ENCODE results near the gene TNS3. TPM values are rescaled to one million over a fixed set of nuclear protein-coding genes. Genes with fewer than 3 reads are reported as not detected.

The TNS3 gene
- total RNA-seq, 2 donors from 2014 or later = 0.50 TPM; not detected in 1

DNA sequence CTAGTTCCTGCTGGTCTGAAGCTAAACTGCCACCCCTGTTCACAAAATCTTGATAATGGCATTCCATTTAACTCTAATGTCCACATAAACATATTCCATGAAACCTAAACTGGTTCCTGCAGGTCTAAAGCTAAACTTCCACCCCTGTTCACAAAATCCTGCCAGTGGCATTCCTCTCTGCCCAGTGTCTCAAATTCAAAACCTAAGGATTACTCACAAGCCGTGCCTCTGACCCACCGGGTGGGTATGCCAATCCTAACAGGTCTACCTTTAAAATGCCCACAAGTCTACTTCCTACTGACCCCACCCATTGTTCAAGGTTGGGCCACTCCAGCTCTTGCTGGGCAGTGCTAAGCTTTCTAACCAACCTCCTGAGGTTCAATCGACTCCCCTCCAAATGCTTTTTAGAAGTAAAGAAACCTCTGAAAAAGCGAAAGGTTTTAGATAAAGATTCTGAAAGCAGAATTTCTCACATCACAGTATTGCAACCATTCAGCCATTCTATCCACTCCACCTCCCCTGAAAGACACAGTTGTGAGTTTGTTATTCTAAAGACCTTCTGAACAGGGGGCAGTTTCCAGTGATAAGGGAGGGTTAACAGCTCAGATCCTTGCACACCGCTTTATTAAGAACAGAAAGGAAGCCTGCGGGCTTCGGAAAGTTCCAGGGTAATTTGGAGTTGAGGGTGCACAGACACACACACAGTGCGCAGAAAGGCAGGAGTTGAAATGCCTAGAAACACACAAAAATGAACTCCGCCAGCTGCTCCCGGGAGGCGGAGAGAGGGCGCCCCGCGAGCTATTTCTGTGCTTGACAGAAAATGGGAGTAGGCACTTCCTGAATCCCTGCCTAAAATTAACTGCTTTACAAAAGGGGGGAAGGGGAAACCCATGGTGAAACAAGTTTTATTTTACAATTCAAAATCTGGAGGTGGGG lies 87.7 kb downstream of the TNS3 start:
- Mint-ChIP-seq H3K9me3 (no peaks in the 10 kb centered on the region), H3K4me3 (no peak overlapping the region), H3K36me3 (no peaks in the 10 kb centered on the region), H3K4me1 (ENCODE audit: low read depth in 2 of 2) (no peaks in the 10 kb centered on the region), H3K27me3 (peaks cover 0 to 14% of the 10 kb centered on the region in 2 donors), H3K27ac (no peak overlapping the region)
- no peak for ATAC-seq
- no peak for DNase-seq (ENCODE audit: low spot score)

DNA sequence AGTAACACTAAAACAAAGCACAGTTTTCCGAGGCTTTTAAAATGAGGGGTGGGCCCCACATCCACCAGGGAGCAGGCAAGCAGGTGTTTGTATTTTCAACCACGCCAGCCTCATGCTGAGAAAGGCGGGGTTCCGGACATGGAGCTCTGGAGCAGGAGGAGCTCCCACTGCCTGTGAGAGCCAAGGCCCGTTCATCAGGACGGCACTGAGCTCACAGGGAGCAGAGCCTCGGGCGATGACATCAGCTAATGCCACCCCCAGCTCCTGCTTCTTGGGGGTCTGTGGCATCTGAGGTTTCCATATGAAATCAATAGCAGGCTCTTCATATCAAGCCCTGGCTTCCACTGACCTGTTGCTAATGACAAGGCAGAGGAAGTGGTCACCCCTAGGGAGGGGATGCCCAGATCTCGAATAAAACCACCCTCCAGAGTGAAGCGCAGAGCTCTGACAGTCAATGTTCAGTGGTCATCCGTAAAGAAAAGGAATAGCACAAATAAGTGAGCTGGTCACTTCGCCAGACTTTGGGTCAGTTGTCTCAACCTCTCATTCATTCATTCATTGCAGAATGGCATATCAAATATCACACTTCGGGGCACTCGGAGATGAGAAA lies 89.1 kb downstream of the TNS3 start:
- H3K27me3 Mint-ChIP-seq = peaks cover 0 to 14% of the 10 kb centered on the region in 2 donors
- H3K27ac Mint-ChIP-seq = no peak overlapping the region
- H3K9me3 Mint-ChIP-seq = no peaks in the 10 kb centered on the region
- no peaks in the 10 kb centered on the region for H3K4me1 Mint-ChIP-seq (ENCODE audit: low read depth in 2 of 2)
- DNase-seq (ENCODE audit: low spot score) (no peak), ATAC-seq (no peak)
- no peak overlapping the region for H3K4me3 Mint-ChIP-seq
- H3K36me3 Mint-ChIP-seq = no peaks in the 10 kb centered on the region

DNA sequence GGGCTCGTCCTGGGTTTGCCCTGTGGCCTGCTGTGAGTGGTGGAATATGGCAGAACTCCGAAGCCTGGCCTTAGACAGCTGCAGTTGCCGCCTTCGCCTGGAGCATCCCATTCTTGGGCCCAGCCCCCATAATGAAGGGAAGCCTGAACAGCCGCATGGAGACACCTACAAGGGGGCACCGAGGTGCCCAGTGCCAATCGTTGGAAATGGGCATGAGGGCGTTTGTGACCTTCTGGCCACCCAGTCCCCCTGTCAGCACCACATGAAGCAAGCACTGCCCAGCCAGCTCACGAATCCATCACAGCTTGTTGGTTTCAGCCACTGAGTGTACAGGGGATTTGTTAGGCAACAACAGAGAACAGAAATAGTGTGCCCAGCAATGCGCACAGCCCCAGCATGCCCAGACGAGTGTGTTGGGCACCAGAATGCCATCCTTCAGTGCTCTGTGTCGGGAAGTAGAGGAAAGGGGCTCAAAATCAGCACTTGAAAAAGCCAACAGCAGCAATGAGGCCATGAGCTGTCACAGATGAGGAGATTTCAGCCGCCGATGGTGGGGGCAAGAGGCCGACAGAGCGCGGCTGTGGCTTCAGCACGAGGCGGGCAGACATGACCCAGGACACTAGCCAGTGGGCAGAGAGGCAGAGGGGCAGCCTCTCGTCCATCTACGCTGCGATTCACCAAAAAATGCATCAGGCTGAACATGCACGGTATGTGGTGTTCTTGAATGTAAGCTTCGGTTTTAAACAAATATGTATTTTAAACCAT lies 91.2 kb downstream of the TNS3 start:
- no peak for ATAC-seq
- Mint-ChIP-seq H3K4me3 (no peak overlapping the region), H3K9me3 (no peaks in the 10 kb centered on the region), H3K4me1 (ENCODE audit: low read depth in 2 of 2) (no peaks in the 10 kb centered on the region), H3K27ac (no peak overlapping the region), H3K36me3 (no peaks in the 10 kb centered on the region), H3K27me3 (peaks cover 0 to 7% of the 10 kb centered on the region in 2 donors)
- no peak for DNase-seq (ENCODE audit: low spot score)

DNA sequence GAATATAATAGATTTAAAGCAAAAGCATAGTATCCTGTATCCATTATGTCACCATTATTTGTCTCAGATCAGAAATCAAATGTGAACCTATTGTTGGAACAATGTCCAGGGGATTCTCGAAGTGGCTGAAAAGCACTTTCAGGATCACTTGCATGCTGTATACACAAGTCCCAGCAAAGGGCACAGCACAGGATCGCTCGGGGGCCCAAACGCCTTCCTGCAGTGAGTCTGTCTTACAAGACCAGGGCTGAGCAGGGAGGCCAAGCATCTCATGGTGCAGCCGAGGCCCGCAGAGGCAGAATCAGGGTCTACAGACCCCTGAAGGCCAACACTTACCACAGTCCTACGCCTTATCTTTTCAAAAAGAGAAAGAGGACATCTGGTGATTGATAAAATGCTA lies 92.3 kb downstream of the TNS3 start:
- Mint-ChIP-seq H3K27me3 (peaks cover 0 to 7% of the 10 kb centered on the region in 2 donors), H3K27ac (no peak overlapping the region), H3K4me3 (no peak overlapping the region), H3K9me3 (no peaks in the 10 kb centered on the region), H3K4me1 (ENCODE audit: low read depth in 2 of 2) (no peaks in the 10 kb centered on the region), H3K36me3 (no peaks in the 10 kb centered on the region)
- ATAC-seq = no peak
- DNase-seq (ENCODE audit: low spot score) = no peak

DNA sequence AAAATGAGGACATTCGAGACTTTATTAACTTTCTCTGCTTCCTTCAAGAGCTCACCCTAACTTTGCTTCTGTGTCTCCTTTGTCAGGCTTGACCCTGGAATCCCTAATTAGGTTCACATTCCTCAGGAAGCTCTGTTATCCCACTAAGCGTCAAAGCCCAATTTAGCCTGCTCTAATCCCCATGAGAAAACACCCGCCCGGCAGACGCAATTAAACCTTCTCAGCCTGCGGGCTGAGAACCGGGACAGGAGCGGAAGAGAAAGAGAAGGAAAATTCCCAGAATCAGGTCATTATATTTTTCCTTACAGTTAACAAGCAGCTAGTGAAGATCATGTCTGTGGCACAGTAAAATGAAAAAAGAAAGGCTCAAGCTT lies 93.0 kb downstream of the TNS3 start:
- H3K27ac Mint-ChIP-seq = no peak overlapping the region
- H3K4me3 Mint-ChIP-seq = no peak overlapping the region
- H3K36me3 Mint-ChIP-seq = no peaks in the 10 kb centered on the region
- no peaks in the 10 kb centered on the region for H3K4me1 Mint-ChIP-seq (ENCODE audit: low read depth in 2 of 2)
- ATAC-seq = no peak
- no peaks in the 10 kb centered on the region for H3K9me3 Mint-ChIP-seq
- no peak for DNase-seq (ENCODE audit: low spot score)
- peaks cover 0 to 2% of the 10 kb centered on the region in 2 donors for H3K27me3 Mint-ChIP-seq

DNA sequence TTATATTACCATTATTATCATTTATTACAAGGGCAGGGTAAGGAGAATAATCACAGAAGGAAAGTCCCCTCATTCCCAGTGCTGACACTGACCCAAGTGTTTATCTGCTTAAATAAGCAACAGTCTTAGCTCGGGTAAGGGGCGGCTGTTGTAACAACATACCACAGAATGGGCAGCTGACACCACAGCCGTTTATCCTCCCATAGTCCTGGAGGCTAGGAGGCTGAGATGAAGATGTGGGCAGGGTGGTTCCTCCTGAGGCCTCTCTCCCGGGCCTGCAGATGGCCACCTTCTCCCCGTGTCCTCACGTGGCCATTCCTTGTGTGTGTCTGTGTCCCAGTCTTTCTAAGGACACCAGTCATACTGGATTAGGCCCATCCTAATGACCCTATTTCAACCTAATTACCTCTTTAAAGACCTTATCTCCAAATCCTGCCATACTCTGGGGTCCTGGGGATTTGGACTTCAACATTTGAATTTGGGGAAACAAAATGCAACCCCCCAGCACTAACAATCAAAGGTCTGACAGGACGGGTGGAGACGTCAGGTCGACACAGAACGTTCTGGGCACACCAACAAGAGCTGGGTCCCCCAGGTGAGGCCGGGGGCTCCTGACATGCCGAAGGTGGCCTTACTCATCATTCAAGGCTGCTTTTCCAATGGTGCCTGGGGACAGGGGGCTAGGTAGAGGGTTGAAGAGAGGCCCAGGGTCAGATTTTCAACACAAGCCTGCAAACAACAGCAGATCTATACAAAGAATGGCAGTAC lies 93.5 kb downstream of the TNS3 start:
- Mint-ChIP-seq H3K27me3 (no peaks in the 10 kb centered on the region), H3K4me1 (ENCODE audit: low read depth in 2 of 2) (no peaks in the 10 kb centered on the region), H3K9me3 (no peaks in the 10 kb centered on the region), H3K27ac (no peak overlapping the region), H3K36me3 (no peaks in the 10 kb centered on the region), H3K4me3 (no peak overlapping the region)
- DNase-seq (ENCODE audit: low spot score) (no peak), ATAC-seq (no peak)

DNA sequence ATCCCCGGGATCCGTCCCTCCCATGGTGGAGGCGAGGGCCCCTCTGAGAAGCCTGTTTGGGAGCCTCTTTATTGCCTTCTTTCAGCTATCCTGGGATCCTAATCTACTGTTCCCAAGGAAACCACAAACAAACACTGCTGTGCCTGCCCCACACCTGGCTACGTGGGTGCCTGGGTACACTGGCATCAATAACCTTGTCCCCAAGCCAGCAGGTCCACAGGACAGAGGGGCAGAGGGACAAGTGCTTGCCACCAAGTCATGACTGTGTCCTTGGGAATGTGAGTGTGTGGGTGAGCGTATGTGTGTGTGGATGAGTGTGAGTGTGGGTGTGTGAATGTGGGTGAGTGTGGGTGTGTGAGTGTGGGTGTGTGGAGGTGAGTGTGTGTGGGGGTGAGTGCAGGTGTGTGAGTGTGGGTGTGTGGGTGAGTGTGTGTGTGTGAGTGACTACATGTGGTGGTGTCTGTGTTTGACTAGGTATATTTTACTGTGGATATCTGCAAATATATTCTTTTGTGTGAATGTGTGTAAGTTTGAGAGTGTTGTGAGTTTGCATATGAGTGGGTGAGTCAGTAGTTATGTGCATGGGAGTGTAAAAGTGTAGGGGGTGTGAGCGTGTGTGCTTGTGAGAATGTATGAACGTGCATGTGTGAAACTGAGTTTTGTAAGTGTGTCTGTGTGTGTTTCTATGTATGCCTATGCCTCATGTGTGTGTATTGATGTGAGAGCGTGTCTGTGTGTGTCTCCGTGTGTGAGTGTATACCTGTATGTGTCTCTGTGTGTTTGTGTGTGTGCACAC lies 96.1 kb downstream of the TNS3 start:
- Mint-ChIP-seq H3K4me3 (no peak overlapping the region), H3K9me3 (no peaks in the 10 kb centered on the region), H3K27me3 (peaks cover 4 to 7% of the 10 kb centered on the region in 2 donors), H3K4me1 (ENCODE audit: low read depth in 2 of 2) (peaks cover 0 to 6% of the 10 kb centered on the region in 2 donors), H3K36me3 (no peaks in the 10 kb centered on the region), H3K27ac (no peak overlapping the region)
- DNase-seq (ENCODE audit: low spot score) (no peak), ATAC-seq (peak in 1 of 2 donors; percentile 43)

DNA sequence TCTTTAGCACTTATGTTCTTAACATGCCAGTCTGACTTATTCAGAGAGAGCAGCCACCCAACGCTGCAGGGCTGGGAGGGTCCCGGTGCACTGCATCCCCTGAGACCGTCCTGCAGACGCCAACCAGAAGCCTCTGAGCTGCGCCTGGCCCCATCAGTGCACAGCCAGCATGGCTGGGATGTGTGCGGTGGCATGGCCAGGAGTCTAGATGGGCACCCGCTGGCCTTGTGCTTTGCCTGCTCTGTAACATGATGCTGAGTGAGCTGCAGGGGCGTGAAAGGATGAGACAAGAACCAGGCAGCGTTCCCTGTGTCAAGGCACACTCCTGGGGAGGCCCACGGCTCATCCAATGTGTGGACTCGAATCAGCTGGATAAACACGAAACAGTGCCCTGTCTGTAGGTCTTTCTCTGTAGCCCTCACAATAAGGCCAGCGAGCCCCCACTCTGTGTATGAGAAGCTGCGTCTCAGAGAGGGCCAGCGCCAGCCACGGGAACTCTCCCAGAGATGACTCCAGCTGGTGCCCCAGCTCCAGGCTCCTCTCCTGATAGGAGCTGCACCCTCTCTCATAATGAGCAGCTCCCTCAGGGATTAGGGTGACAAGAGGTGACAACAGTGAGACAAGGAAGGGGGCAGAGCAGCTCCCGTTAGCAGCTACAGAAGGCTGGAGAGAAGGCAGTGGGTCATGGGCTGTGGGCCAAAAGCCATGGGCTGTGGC lies 96.8 kb downstream of the TNS3 start:
- DNase-seq (ENCODE audit: low spot score) = no peak
- Mint-ChIP-seq H3K27me3 (peaks cover 4 to 7% of the 10 kb centered on the region in 2 donors), H3K9me3 (no peaks in the 10 kb centered on the region), H3K36me3 (no peaks in the 10 kb centered on the region), H3K4me1 (ENCODE audit: low read depth in 2 of 2) (peaks cover 0 to 6% of the 10 kb centered on the region in 2 donors), H3K27ac (no peak overlapping the region), H3K4me3 (no peak overlapping the region)
- peak in 1 of 2 donors; percentile 28 for ATAC-seq

DNA sequence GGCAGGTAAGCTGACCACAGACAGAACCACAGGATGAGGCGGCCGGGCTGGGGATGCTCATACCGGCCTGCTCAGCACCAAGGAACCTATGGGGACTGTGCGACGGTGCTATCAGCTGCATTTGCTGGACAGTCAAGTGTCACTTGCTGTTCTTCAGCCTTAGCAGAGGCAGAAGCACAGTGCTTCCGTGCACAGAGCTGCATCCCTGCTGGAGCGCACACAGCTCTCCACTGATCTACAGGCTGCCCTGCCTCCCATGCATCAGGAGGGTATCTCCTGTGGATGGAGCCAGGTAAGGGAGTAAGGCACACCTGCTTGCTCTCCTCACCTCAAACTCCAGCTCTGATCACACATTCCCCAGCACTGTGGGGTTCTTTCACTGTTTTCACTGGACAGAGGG lies 97.5 kb downstream of the TNS3 start:
- no peak for DNase-seq (ENCODE audit: low spot score)
- H3K36me3 Mint-ChIP-seq = no peaks in the 10 kb centered on the region
- peaks cover 4 to 7% of the 10 kb centered on the region in 2 donors for H3K27me3 Mint-ChIP-seq
- no peaks in the 10 kb centered on the region for H3K9me3 Mint-ChIP-seq
- no peak for ATAC-seq
- H3K4me3 Mint-ChIP-seq = no peak overlapping the region
- H3K27ac Mint-ChIP-seq = no peak overlapping the region
- peaks cover 0 to 6% of the 10 kb centered on the region in 2 donors for H3K4me1 Mint-ChIP-seq (ENCODE audit: low read depth in 2 of 2)

DNA sequence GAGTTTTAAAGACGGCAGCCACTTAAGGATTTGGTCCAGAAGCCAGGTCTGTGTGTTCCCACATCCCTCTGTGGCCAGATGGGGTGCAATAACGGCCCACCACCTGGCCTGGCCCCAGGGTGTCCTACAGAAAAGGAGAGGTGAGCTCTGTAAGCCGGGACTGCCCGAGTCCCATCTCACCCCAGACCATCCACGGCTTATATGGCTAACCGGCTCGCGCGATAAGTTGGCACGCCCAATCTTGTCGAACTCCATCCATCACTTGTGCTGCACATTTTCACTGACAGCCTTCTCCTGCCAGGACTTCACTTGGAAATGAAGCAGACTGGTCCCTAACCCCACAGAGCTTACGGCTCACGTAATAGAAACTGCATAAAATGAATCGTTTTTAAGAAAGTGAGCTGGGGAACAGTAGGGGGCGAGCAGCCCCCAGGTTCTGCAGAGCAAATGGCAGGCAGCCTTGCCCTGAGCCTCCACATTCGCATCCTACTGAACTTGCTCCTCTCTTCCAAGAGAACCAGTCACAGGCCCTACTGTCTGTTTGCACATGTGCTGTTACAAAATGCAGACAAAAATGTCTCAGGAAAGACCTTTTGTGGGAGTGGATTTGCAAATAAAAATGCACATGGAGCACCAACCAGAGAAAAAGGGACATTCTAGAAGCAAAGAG lies 98.2 kb downstream of the TNS3 start:
- Mint-ChIP-seq H3K27ac (no peak overlapping the region), H3K4me3 (no peak overlapping the region), H3K9me3 (no peaks in the 10 kb centered on the region), H3K4me1 (ENCODE audit: low read depth in 2 of 2) (peaks cover 0 to 6% of the 10 kb centered on the region in 2 donors), H3K27me3 (peaks cover 4 to 9% of the 10 kb centered on the region in 2 donors), H3K36me3 (no peaks in the 10 kb centered on the region)
- DNase-seq (ENCODE audit: low spot score) (no peak), ATAC-seq (no peak)

DNA sequence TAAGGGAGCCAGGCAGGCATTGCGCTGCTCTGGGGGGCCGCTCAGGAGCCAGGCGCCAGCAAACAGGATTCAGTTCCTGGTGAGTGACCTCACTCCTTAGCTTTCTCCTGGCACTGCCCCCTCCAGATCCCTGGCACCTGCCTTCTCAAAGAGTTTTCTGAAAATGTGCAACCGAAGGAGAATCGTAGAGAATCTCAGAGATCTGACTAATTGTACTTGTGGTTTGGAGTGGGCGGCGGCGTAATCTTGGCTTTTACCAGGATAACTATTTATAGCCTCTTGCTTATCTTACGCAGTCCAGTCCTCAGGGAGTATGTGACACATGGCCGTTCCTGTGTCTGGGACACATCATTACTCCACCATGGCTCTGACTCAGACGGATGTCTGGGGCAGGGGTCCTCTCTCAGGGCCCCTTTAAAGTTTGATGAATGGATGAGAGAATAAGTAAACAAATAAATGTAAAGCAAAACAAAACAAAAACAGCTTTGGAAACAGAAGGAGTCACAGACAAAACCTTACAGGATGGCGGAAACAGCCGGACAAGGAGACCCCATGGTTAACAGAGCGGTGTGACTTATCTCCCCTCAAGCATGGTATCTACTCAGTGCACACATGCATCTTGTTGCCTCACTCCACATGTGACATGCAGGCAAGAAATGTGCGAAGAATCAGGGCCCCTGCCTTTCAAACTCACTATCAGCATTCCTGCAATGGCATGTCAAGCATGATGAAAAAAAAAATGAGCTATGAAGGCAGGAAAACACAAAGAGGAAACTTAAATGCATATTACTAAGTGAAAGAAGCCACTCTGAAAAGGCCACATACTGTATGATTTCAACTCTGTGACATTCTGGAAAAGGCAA lies 99.7 kb downstream of the TNS3 start:
- no peak for DNase-seq (ENCODE audit: low spot score)
- Mint-ChIP-seq H3K27ac (no peak overlapping the region), H3K36me3 (no peaks in the 10 kb centered on the region), H3K4me1 (ENCODE audit: low read depth in 2 of 2) (peaks cover 0 to 6% of the 10 kb centered on the region in 2 donors), H3K9me3 (no peaks in the 10 kb centered on the region), H3K27me3 (peaks cover 4 to 13% of the 10 kb centered on the region in 2 donors), H3K4me3 (no peak overlapping the region)
- no peak for ATAC-seq

Measured in natural killer cell treated with Interleukin-12 subunit alpha and Interleukin-12 subunit beta and Interleukin-15 and Interleukin-18, amount 100 ng/mL, for 72 hours (primary cell).